LNCaP clone FGC (cell line): Measurements from ENCODE around the gene AFF2.

Source experiments
- DNase-seq: peaks from one replicate; pipeline ENCODE4 v3.0.0-alpha.2; 2011; ENCODE audit warnings: low read depth
- H3K4me3 ChIP-seq: 2 replicates; pipeline ENCODE4 v1.5.1; 2011; ENCODE audit warnings: mild to moderate bottlenecking, low read depth, low read length, control low read depth
- TF ChIP-seq, protein P1 (sequence below): IDR thresholded peaks from 2 replicates; pipeline ENCODE4 v1.5.1; 2012; ENCODE audit warnings: mild to moderate bottlenecking; ENCODE audit not compliant: control insufficient read depth, insufficient read depth; ENCODE audit errors: extremely low read depth

Gene AFF2

DNA sequence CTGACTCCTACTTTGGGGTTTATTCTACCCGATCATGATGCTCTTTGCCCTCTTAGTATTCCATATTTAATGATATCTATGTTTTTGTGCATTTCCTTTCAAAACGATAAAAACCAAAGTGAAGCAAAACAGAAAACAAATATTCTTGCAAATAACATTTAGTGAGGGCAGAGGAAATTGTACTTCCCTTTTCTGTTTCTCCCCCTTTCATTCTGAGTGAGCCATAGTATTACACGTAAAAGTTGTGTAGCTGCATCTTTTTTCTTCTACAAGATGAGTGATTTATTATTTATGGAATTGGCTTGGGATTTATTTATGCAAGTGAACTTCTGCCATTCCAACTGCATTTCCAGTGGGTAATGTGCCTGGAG lies 109.9 kb downstream of the AFF2 start:
- no peak for DNase-seq
- TF ChIP-seq, protein P1, sequence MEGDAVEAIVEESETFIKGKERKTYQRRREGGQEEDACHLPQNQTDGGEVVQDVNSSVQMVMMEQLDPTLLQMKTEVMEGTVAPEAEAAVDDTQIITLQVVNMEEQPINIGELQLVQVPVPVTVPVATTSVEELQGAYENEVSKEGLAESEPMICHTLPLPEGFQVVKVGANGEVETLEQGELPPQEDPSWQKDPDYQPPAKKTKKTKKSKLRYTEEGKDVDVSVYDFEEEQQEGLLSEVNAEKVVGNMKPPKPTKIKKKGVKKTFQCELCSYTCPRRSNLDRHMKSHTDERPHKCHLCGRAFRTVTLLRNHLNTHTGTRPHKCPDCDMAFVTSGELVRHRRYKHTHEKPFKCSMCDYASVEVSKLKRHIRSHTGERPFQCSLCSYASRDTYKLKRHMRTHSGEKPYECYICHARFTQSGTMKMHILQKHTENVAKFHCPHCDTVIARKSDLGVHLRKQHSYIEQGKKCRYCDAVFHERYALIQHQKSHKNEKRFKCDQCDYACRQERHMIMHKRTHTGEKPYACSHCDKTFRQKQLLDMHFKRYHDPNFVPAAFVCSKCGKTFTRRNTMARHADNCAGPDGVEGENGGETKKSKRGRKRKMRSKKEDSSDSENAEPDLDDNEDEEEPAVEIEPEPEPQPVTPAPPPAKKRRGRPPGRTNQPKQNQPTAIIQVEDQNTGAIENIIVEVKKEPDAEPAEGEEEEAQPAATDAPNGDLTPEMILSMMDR: no peak
- no peak overlapping the region for H3K4me3 ChIP-seq

GRCh38 chrX:148611993-148612392 lies 111.6 kb downstream of the AFF2 start:
- DNase-seq: no peak
- no peak overlapping the region for H3K4me3 ChIP-seq
- TF ChIP-seq, protein P1: no peak

GRCh38 chrX:148612431-148612830 lies 112.0 kb downstream of the AFF2 start:
- TF ChIP-seq, protein P1: no peak
- no peak overlapping the region for H3K4me3 ChIP-seq
- DNase-seq: no peak

DNA sequence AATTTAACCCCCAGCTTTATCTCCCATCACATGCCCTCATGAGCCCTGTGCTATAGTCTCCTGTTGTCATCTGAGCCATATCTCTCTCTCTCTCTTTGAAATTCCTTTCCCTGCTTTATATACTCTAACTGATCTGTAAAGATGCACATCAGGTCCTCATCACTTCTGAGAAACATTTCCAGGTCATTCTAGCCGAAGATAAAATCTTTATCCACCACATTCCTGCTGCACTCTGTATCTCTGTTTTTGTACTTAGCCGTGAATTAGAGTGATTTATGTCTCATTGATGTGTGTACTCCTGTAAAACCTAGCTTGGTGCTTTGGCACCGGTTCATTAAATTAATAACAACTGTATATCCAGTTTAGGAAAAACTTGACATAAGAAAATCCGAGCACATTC lies 113.2 kb downstream of the AFF2 start:
- no peak overlapping the region for H3K4me3 ChIP-seq
- DNase-seq: no peak
- TF ChIP-seq, protein P1: no peak

GRCh38 chrX:148615491-148615890 lies 115.1 kb downstream of the AFF2 start:
- H3K4me3 ChIP-seq: no peak overlapping the region
- TF ChIP-seq, protein P1: no peak
- DNase-seq: no peak

DNA sequence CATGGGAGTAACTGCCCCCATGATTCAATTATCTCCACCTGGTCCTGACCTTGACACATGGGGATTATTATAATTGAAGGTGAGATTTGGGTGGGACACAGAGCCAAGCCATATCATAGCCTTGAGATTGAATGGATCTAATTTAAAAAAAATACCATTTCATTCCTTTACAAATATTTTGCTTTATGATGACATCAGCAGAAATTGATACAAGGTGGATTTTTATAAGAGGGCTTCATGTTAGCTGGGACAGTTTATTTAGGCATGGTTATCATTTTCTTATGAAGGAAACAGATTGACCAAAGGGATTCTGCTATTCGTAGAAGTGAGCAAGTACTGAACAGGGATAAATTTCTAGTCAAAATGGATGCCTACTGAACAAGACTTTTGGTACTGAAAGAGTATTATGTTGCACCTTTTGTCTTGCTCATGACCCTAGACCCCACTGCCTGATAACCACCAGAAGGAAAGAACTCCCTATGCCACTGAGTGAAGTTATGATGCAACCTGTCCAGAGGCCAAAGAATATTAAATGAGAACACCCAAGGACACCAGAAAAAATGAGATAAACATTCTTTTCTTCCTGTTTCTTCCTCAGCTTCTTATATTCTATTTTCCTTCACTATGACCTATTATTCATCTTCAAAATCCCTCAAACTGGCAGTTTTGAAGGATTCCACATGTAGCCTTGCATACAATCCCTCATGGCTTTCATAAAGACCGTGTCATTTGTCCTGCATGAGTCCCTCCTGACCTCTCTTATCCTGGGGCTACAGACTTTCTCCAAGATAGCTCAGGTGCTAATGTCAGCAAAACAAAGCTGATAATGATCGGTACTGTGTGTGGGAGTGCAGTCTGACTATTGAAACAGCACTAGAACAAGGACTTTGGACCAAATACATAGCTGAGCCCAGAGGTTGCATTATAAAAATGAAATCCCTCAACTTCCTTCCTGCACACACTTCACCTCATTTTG lies 118.3 kb downstream of the AFF2 start:
- TF ChIP-seq, protein P1: no peak
- DNase-seq: no peak
- no peak overlapping the region for H3K4me3 ChIP-seq
